Kidney (tissue), 14 donors: ENCODE data around the gene IL11. TPM values are rescaled to one million over a fixed set of nuclear protein-coding genes. Genes with fewer than 3 reads are reported as not detected.
A peak's percentile ranks its signal among the peaks of the same experiment; 100 is the strongest.

ENCODE experiments used
- DNase-seq, 5 donors: peaks; one replicate each; pipeline ENCODE4 v3.0.0-alpha.2; 2013 to 2020
- FAIRE-seq: peaks from 2 replicates; lab custom pipeline; 2012; peaks lifted over from hg19 to GRCh38; lab: Jason Lieb, UNC
- H3K27ac ChIP-seq, 2 donors: one replicate each; pipeline ENCODE4 v1.7.0; 2013; ENCODE audit warnings: low read depth in 2 of 2, low read length in 2 of 2, inconsistent platforms in 1 of 2
- H3K27me3 ChIP-seq: one replicate; pipeline ENCODE4 v1.7.1; 2013; ENCODE audit warnings: low read length, inconsistent platforms; ENCODE audit not compliant: control insufficient read depth, insufficient read depth
- H3K36me3 ChIP-seq, 3 donors: one replicate each; pipeline versions ENCODE4 v1.7.0 to v1.7.1; 2013; ENCODE audit warnings: low read length in 3 of 3, control low read depth in 1 of 3, inconsistent platforms in 1 of 3; ENCODE audit not compliant: insufficient read depth in 3 of 3, control insufficient read depth in 2 of 3
- H3K4me1 ChIP-seq, 3 donors: one replicate each; pipeline versions ENCODE4 v1.7.0 to v1.7.1; 2013; ENCODE audit warnings: low read length in 3 of 3, inconsistent platforms in 1 of 3, low read depth in 1 of 3; ENCODE audit not compliant: control insufficient read depth in 2 of 3, insufficient read depth in 2 of 3
- H3K4me3 ChIP-seq, 3 donors: one replicate each; pipeline versions ENCODE4 v1.7.0 to v1.8.1; 2013; ENCODE audit warnings: low read length in 3 of 3, control low read depth in 1 of 3, inconsistent platforms in 1 of 3
- H3K9ac ChIP-seq, 3 donors: one replicate each; pipeline versions ENCODE4 v1.7.0 to v1.7.1; 2013; ENCODE audit warnings: low read length in 3 of 3, control low read depth in 1 of 3, inconsistent platforms in 1 of 3
- H3K9me3 ChIP-seq, 3 donors: one replicate each; pipeline versions ENCODE4 v1.7.0 to v1.7.1; 2013; ENCODE audit warnings: low read length in 3 of 3, control low read depth in 1 of 3, inconsistent platforms in 1 of 3; ENCODE audit not compliant: control insufficient read depth in 2 of 3, insufficient read depth in 1 of 3
- CTCF ChIP-seq: IDR thresholded peaks from 3 replicates; pipeline ENCODE4 v1.5.1; 2012; ENCODE audit warnings: mild to moderate bottlenecking, moderate library complexity, borderline replicate concordance; ENCODE audit not compliant: insufficient read depth; ENCODE audit errors: extremely low read depth
- intact Hi-C: fragments of 100-400 bp; cut with DNase I; formaldehyde crosslinking; loops from one replicate; pipeline ENCODE4 v1.11.1; 2022
- polyA plus RNA-seq: library from polyadenylated mRNA; stranded (reverse); fragments of 350-450 nt; fragmentation: Illumina TruSeq; extraction: RNeasy Lipid Tissue Mini Kit (QIAGEN cat#74804); gene quantifications from one replicate; pipeline ENCODE4 v1.2.3, GENCODE V29; 2014; ENCODE audit warnings: low read depth, low replicate concordance; ENCODE audit not compliant: insufficient read depth
- total RNA-seq: library from RNA; stranded (reverse); fragmentation: NEBNext Ultra II Directional; extraction: Animal tissue kit (Norgen Biotek cat#: 25700); gene quantifications from one replicate; pipeline ENCODE4 v1.2.1, GENCODE V29; 2021
- donor health status: control.
- donor health status: control.
- donor health status: control.
- donor health status: control.
- donor health status: control.
- donor health status: DM: yes; HTN: yes; CAD: no.
- donor health status: Normal renal cell carcinoma (clear cell type).

The IL11 gene
- total and polyA plus RNA-seq, 2 donors from 2014 or later = 0.37 to 0.47 TPM

GRCh38 chr19:55345818-55346724, 24.2 kb downstream of the IL11 start:
- Histone ChIP-seq H3K27me3 (no peaks in the 10 kb centered on the region), H3K9me3 (no peaks in the 10 kb centered on the region), H3K4me1 (peaks cover 0 to 4% (median 0%) of the 10 kb centered on the region in 3 donors), H3K4me3 (no peak overlapping the region), H3K36me3 (no peaks in the 10 kb centered on the region), H3K27ac (no peak overlapping the region), H3K9ac (no peak overlapping the region)
- DNase-seq = peak in 2 of 5 donors; percentile 69 to 70
- no peak for TF ChIP-seq CTCF
- intact Hi-C loops = no loop called here
- FAIRE-seq = no peak

- H3K4me3 ChIP-seq = no peak overlapping the region
- H3K4me1 ChIP-seq = peaks cover 0 to 10% (median 0%) of the 10 kb centered on the region in 3 donors
- no peak for TF ChIP-seq CTCF
- FAIRE-seq = no peak
- no peak overlapping the region for H3K9ac ChIP-seq
- H3K27me3 ChIP-seq = no peaks in the 10 kb centered on the region
- intact Hi-C loops = no loop called here
- peak in 1 of 5 donors; percentile 68 for DNase-seq
- H3K27ac ChIP-seq = no peak overlapping the region
- no peaks in the 10 kb centered on the region for H3K9me3 ChIP-seq
- no peaks in the 10 kb centered on the region for H3K36me3 ChIP-seq
Observed at GRCh38 chr19:55345101-55345817, 25.0 kb downstream of the IL11 start.

GRCh38 chr19:55344444-55344843, 25.8 kb downstream of the IL11 start:
- Histone ChIP-seq H3K9ac (no peak overlapping the region), H3K36me3 (no peaks in the 10 kb centered on the region), H3K27me3 (no peaks in the 10 kb centered on the region), H3K9me3 (no peaks in the 10 kb centered on the region), H3K27ac (no peak overlapping the region), H3K4me1 (peaks cover 0 to 12% (median 0%) of the 10 kb centered on the region in 3 donors), H3K4me3 (no peak overlapping the region)
- DNase-seq (no peak), FAIRE-seq (no peak)
- TF ChIP-seq CTCF = no peak
- intact Hi-C loops = no loop called here
